DMS114 treated with DMSO at 0.1 percent for 48 hours (cell line): ENCODE measurements around the gene FMO2.
A peak's percentile ranks its signal among the peaks of the same experiment; 100 is the strongest.
"Not testable (repeated sequence)": the region's sequence is repeated elsewhere in the genome, so short reads cannot be mapped to it uniquely, and the experiment has no call there.

Source experiments
- DNase-seq: peaks from one replicate; lab custom pipeline; 2025; ENCODE audit not compliant: unreplicated experiment; lab: John Stamatoyannopoulos, UW

FMO2 gene

DNA sequence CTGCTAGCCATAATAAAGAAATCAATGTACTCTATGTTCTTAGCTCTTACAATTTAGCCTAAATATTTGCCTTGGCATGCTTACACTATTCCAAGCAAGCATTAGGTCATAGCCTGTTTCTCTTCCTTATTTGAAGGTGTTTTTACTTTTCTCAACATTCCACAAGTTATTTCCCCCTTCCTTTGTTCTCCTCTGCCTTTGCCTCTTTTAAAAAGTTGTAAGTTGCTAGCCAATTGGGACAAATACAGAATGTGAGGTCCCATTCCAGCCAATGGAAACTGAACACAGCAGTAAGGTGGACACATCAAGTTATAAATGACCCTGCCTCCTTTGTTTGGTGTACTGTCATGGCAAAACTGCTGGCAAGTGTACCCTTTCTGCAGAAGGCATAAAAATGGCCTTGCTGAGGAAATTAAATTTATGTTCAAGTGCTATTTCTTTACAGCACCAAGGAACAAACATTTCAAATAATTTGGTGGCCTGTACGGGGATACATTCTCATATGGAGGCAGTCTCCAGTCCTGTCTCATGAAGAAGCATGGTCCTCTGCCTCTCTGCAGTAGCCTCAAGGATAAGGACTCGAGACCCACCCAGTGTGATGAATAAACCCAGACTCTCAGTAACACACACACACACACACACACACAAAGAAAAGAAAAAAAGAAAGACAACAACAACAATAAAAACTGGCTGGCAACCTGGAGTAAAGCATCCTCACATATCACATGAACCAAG is 34.4 kb downstream of the FMO2 start:
- DNase-seq = no peak

DNA sequence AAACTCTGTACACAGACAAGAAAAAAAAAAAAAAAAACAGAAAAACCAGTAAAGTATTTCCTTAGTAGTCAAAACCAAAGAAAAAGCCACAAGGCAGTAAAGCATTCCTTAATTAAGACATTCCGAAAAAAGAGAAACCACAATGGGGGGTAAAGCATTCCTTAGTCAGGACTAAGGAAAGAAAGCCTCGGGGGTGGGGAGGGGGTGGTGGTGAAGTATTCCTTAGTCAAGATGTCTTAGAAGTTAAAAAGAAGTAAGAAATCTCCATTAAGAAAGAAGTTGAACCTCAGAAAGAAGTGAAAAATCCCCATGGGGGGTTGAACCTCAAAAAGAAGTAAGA is 35.0 kb downstream of the FMO2 start:
- no peak for DNase-seq

DNA sequence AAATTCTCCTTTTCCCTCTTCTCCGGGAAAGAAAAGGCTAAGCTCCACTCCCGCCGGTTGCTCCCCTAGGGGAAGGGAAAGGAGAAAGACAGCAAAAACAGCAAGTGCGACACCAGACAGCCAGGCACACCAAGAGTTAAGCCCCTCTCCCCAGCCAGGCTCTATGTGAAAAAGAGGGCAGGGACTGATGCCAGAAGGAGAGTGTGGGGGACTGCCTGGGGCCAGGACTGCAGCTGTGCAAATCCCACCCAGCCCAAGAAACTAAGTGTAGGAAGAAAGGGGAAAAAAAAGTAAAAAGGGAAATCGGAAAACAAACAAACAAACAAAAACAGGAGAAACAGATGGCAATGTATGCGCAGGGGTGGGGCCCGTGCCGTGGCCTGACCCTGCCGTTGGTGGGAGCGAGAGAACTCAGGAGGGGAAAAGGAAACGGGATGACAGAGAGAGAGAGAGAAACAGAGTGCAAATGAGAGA is 35.5 kb downstream of the FMO2 start:
- no peak for DNase-seq

GRCh38 chr1:171221665-171222591 is 36.8 kb downstream of the FMO2 start:
- no peak for DNase-seq

DNA sequence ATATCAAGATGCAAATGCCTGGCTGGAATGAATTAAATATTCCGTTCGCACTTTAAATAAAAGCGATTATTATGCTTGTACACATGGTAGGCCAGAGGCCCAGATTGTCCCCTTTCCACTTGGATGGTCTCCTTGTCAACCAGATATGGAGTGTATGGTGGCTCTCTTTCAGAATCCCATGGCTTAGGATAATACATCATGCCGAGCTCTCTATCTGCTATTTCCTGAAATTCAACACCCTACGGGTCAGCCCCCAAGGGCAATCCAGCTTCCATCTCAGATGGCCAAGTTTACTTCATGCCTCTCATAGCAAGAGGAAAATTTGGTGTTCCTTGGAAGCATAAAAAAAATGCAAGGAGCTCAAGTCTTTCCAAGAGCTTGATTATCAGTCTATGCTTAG is 37.8 kb downstream of the FMO2 start:
- no peak for DNase-seq

- not testable (repeated sequence) for DNase-seq
Measured at GRCh38 chr1:171224257-171224656, 39.2 kb downstream of the FMO2 start.

GRCh38 chr1:171226747-171227370 is 41.8 kb downstream of the FMO2 start:
- peak; percentile 55 for DNase-seq

DNA sequence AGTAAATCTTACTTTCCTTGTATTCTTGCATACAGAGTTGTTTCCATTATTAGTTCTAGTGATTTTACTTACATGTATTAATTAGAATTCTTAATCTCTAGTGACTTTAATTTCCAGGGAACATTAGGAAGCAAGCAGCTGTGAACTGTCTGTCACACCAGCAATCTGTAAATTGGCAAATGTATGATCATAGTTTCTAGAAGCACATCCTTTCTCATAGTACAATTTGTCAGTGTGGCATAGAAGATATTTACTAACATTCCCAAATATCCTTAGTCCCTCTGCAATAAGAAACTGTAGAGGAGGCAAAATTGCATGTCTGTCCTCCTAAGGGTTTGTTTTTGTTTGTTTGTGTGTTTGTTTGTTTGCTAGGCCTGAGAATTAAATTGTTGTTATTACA is 46.2 kb downstream of the FMO2 start:
- no peak for DNase-seq

GRCh38 chr1:171233183-171233582 is 48.1 kb downstream of the FMO2 start:
- DNase-seq = no peak

GRCh38 chr1:171236231-171236630 is 51.1 kb downstream of the FMO2 start:
- DNase-seq = not testable (repeated sequence)

DNA sequence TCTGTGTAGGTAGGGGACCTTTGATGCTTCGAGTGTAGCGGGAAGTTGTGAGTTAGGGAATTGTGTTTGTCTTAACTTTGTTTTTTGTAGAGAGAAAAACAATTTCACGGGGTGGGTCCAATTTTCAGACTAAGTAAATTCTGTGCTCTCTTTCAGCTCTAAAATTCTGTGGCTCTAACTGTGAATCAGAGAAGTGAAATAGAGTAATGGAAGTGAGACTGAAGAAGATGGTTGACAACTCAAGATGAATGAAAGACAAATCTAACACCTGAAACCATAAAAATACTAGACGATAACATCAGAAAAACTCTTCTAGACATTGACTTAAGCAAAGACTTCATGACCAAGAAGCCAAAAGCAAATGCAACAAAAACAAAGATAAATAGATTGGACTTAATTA is 58.8 kb downstream of the FMO2 start:
- DNase-seq = no peak

DNA sequence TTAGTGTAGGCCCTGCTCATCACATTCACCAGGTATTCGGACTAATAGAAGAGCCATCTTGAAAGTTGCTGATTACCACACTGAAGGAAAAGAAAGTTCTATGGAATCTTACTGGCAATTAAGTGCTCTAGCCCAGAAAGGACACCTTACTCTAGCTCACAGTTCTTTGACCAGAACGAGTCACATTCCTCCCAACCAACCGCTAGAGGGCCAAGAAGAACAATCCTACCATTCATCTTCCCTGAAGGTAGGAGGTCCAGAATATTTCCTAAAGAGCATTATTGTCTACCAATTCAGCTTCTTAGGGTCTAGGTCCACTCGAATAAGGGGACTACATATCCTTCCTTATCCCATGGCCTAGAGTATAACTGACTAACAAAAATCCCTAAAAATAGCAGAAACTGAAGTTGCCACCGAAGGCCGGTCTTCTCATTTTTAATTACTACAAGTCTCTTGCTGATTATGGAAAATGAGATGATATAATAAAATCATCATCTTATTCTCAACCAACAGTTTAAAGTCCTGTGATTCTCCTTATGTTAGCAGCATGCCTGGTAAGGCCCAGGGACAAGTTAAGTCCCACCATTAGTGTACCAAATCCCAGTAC is 60.5 kb downstream of the FMO2 start:
- peak; percentile 47 for DNase-seq

DNA sequence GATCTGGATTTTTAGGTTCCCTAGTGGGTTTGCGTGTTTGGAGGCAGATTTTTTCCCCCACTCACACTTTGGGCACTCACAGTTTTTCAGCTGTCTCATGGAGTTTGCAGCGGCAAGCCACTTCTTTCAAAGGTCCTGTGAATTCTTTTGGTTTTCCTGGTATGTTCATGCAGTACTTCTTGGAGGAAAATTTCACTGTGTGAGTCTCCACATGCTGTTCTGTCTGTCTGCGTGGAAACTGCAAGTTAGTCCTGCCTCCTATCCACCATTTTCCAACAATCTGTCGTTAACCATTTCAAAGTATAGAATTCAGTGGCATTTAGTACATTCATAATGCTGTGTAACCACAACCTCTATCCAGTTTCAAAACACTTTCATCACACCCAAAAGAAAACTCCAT is 62.4 kb downstream of the FMO2 start:
- no peak for DNase-seq

DNA sequence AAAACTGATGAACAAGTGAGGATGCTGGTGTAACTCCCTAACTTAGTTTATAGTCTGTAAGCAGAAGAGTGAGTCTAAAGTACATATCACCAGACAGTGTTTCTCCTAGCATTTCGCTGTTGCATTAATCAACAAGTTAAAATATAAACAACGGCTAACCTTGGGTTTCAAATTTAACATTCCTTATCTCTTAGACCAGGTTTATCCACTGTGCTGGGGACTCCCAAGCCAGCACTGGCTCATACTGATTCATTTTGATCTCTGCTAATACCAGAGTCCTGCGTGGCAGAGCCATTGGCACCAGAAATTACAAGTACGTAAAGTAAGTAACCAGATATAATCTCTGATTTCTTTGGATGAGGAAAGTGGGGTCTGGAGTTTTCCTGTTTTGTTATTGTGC is 63.2 kb downstream of the FMO2 start, which contains the start of gene FMO1:
Gene FMO1 (plus strand): TSS at position 193 of the 400 bp plus-strand sequence. CDS start 9,594 bp downstream, outside the sequence.
- no peak for DNase-seq

DNA sequence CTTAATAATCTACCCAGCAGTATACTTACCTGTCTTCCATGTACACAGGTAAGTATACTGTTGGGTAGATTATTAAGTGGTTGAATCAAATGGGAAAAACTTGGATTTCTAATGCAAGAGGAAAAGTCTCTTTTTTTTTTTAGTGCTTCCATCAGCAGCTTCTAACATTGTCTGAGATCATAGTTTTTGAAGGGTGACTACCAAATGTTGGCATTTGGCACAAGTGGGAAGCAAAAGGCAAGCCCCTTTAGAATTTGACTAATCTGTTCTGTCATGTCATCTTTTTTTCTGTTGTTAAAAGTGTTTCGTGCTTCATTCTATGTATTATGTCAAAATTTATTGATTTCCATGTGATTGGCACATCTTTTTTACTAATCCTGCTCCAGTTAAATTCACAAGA is 63.7 kb downstream of the FMO2 start:
- no peak for DNase-seq

DNA sequence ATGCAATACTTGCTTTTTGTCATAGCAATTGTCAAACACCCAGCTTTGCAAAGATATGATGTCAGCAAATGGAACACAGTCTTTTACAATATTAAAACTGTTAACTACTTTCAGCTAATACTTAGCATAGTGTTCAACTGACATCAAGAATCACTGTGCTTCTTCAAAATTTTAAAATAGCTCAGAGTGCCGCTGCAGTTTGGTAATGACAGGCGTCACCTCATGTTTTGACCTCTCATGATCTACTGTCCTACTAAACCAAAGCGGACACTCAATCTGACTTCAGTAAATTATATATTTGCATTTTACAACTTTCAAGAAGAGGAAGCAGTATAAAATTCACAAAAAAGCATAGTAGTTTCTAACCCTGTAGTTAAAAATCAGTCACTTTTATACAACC is 65.2 kb downstream of the FMO2 start:
- no peak for DNase-seq

DNA sequence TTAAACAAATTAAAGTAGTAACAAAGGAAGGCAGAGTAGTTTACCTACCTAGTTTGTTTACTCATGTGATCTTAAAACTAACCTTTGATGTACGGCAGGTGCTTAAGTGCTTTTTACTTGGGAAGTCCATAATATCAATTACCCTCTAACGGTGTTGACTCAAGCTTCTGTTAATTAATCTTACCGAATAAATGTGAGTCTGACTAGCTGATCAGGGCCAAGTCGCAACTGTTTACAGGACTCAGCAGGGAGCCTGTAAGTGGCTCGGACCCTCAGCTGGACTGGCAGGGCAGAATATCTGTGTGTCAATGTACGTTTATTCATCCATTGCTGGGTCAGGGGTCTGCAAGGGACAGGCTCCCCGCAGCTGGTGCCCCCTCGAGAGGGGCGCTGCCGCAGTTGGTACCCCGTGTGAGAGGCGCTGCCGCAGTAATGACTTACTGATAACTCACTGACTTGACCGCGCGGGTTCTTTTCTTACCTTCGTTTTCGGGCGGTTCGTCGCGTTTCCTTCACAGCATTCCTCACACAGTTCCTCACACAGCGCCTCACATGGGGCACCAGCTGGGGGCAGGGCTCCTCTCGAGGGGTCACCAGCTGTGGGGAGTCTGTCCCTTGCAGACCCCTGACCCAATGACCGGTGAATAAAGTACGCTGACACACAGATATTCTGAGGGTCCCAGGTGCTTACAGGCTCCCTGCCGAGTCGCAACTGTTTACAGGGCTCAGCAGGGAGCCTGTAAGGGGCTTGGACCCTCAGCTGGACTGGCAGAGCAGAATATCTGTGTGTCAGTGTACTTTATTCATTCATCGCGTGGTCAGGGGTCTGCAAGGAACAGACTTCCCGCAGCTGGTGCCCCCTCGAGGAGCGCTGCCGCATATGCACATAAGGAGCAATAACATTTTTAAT is 66.2 kb downstream of the FMO2 start:
- DNase-seq = peak; percentile 40

DNA sequence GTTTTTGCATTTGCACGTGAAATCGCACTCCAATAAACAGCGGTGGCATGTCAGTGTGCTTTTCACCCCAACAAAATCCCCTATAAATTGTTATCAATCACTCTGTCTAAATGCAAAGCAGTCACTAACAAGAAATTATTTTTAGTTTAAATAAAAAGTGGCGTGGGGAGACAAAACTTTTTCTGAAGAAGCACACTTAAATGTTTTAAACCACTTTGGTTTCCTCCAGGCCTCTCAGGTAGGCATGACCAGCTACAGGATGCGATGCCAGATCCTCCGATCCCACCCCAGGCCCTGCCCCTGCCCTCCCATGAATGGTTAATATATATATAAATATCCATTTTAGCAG is 66.8 kb downstream of the FMO2 start:
- DNase-seq = no peak

DNA sequence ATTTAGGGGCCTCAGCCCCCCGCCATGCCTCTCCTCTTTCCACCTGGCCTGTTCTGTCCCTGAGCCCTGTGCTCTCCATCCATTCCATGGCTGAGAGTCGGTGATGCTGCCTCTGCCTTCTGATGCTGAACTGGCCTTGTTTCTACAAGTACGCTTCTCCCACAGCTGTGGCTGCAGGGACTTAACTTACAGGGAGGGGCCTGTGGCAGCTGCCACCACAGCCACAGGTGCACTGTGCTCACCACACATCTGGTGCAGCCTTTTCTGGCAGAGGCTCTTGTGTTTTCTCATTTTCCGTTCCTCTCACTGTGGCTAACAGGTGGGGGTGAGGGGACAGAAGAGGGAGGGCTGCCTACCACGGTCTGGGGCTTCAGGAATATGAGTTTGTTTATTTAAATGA is 67.4 kb downstream of the FMO2 start:
- no peak for DNase-seq

GRCh38 chr1:171254859-171255258 is 69.8 kb downstream of the FMO2 start:
- no peak for DNase-seq
